ENCODE results near the gene PLCL1. TPM values are rescaled to one million over a fixed set of nuclear protein-coding genes. Genes with fewer than 3 reads are reported as not detected.

Gene PLCL1
- total and polyA plus RNA-seq, 2 donors from 2014 or later = 13.6 to 14.7 TPM

DNA sequence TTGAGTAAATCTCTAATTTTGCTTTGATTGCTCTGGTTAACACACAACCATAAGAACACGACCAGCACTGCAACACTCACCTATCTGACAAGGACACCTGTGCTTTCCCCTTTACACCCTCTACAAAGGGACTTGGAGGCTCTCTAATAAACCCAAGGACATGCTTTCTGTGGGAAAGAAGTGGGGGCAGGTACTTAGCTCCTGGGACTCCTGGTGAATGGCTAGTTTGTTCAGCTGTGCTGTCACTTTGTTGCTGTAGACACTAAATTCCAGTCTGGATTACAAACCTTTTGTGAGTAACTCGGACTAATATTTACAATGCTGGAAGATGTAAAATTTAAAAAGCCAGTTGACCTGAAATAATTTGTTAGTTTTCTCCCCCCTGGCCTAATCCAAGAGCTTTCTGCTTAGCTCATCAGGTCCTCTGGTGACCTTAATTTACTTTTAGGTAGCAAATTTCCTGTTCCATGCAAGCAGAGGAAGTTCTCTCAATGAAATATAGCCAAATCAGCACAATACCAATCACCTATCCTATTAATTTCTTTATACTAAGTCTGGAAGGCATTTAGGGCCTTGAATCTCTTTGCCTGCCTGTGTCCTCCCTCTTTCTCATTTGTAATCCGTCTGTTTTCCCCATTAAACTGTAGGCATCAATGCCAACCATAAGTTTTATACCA is 67.5 kb downstream of the PLCL1 start:
- Histone ChIP-seq H3K27me3 (ENCODE audit: control insufficient read depth, insufficient read depth, low read length) (no peaks in the 10 kb centered on the region), H3K9ac (ENCODE audit: low read length in 3 of 3) (no peak overlapping the region), H3K27ac (ENCODE audit: low read depth in 2 of 2, low read length in 2 of 2) (no peak overlapping the region), H3K4me1 (ENCODE audit: control insufficient read depth in 2 of 3, insufficient read depth in 2 of 3, low read depth in 1 of 3, low read length in 3 of 3) (no peaks in the 10 kb centered on the region), H3K36me3 (ENCODE audit: control insufficient read depth in 2 of 3, insufficient read depth in 3 of 3, low read length in 3 of 3) (no peaks in the 10 kb centered on the region), H3K4me3 (ENCODE audit: low read length in 3 of 3) (no peak overlapping the region), H3K9me3 (ENCODE audit: control insufficient read depth in 2 of 3, insufficient read depth in 1 of 3, low read length in 3 of 3) (no peaks in the 10 kb centered on the region)
- intact Hi-C loops (cut with DNase I) = no loop called here
- TF ChIP-seq, protein P1, sequence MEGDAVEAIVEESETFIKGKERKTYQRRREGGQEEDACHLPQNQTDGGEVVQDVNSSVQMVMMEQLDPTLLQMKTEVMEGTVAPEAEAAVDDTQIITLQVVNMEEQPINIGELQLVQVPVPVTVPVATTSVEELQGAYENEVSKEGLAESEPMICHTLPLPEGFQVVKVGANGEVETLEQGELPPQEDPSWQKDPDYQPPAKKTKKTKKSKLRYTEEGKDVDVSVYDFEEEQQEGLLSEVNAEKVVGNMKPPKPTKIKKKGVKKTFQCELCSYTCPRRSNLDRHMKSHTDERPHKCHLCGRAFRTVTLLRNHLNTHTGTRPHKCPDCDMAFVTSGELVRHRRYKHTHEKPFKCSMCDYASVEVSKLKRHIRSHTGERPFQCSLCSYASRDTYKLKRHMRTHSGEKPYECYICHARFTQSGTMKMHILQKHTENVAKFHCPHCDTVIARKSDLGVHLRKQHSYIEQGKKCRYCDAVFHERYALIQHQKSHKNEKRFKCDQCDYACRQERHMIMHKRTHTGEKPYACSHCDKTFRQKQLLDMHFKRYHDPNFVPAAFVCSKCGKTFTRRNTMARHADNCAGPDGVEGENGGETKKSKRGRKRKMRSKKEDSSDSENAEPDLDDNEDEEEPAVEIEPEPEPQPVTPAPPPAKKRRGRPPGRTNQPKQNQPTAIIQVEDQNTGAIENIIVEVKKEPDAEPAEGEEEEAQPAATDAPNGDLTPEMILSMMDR (IDR thresholded peaks at IDR 0.05; ENCODE audit: borderline replicate concordance, extremely low read depth, insufficient read depth) = no peak
- no peak for DNase-seq
- no peak for FAIRE-seq

DNA sequence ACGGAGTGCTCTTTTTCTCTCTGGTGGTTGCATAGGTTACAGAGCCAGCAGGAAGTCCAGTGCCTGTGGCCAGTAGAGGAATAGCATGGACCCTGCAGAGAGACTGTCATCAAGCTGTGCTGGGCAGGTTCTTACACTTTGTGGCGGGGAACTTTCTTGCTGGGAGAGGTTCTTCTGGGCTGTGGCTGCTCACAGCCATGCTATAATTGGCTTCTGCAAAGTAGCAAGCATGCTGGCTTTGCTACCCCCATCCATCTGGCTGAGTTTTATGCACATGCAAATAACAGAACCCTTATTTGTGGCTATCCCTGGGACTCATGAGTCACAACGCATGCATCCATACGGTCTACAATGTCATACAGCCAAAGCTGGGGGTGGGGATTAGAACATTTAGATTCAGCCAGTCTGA is 68.9 kb downstream of the PLCL1 start:
- Histone ChIP-seq H3K4me1 (ENCODE audit: control insufficient read depth in 2 of 3, insufficient read depth in 2 of 3, low read depth in 1 of 3, low read length in 3 of 3) (peaks cover 0 to 2% (median 0%) of the 10 kb centered on the region in 3 donors), H3K36me3 (ENCODE audit: control insufficient read depth in 2 of 3, insufficient read depth in 3 of 3, low read length in 3 of 3) (no peaks in the 10 kb centered on the region), H3K9ac (ENCODE audit: low read length in 3 of 3) (no peak overlapping the region), H3K27me3 (ENCODE audit: control insufficient read depth, insufficient read depth, low read length) (no peaks in the 10 kb centered on the region), H3K27ac (ENCODE audit: low read depth in 2 of 2, low read length in 2 of 2) (no peak overlapping the region), H3K9me3 (ENCODE audit: control insufficient read depth in 2 of 3, insufficient read depth in 1 of 3, low read length in 3 of 3) (no peaks in the 10 kb centered on the region), H3K4me3 (ENCODE audit: low read length in 3 of 3) (no peak overlapping the region)
- FAIRE-seq (no peak), DNase-seq (no peak)
- intact Hi-C loops (cut with DNase I) = no loop called here
- TF ChIP-seq, protein P1 (IDR thresholded peaks at IDR 0.05; ENCODE audit: borderline replicate concordance, extremely low read depth, insufficient read depth) = no peak

DNA sequence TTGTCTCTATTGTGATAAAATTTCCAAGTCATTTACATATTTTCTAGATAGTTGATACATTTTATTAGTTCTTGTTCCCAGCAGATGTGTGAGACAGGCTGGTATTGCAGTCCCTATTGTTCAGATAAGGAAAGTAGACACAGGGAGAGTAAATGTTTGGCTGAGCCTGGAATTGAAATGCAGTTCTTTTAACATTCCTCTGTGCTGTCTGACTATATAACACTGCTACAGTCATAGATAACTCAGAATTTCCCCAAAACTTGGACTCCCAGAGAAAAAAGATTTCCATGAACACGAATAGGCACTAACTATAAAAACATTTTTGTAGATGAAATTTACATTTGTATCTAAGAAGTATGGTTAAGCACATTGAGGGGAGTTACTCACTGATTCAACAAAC is 71.4 kb downstream of the PLCL1 start:
- Histone ChIP-seq H3K4me3 (ENCODE audit: low read length in 3 of 3) (no peak overlapping the region), H3K4me1 (ENCODE audit: control insufficient read depth in 2 of 3, insufficient read depth in 2 of 3, low read depth in 1 of 3, low read length in 3 of 3) (peaks cover 0 to 8% (median 4%) of the 10 kb centered on the region in 3 donors), H3K9ac (ENCODE audit: low read length in 3 of 3) (no peak overlapping the region), H3K36me3 (ENCODE audit: control insufficient read depth in 2 of 3, insufficient read depth in 3 of 3, low read length in 3 of 3) (no peaks in the 10 kb centered on the region), H3K27me3 (ENCODE audit: control insufficient read depth, insufficient read depth, low read length) (no peaks in the 10 kb centered on the region), H3K9me3 (ENCODE audit: control insufficient read depth in 2 of 3, insufficient read depth in 1 of 3, low read length in 3 of 3) (no peaks in the 10 kb centered on the region), H3K27ac (ENCODE audit: low read depth in 2 of 2, low read length in 2 of 2) (no peak overlapping the region)
- FAIRE-seq (no peak), DNase-seq (no peak)
- TF ChIP-seq, protein P1 (IDR thresholded peaks at IDR 0.05; ENCODE audit: borderline replicate concordance, extremely low read depth, insufficient read depth) = no peak
- intact Hi-C loops (cut with DNase I) = no loop called here

DNA sequence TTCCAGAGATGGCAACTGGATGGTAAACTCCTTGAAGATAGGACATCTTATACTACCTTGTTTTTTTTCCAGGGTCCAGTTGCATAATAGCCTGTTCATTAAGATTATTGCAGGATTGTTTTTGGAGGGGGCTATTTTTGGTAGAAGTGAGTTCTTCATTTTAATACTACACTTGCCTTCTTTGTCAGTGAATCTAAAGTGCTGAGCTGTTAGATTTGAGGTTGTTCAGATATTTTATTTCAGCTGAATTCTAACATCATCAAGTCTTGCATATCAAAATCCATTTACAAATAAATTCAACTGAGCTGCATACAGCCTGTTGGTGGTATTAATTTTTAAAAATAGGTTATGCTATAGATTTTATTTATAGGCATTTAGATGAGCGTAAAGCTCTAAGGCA is 72.1 kb downstream of the PLCL1 start:
- H3K36me3 ChIP-seq (ENCODE audit: control insufficient read depth in 2 of 3, insufficient read depth in 3 of 3, low read length in 3 of 3) = no peaks in the 10 kb centered on the region
- no peak overlapping the region for H3K4me3 ChIP-seq (ENCODE audit: low read length in 3 of 3)
- no peak overlapping the region for H3K9ac ChIP-seq (ENCODE audit: low read length in 3 of 3)
- no peak for FAIRE-seq
- H3K9me3 ChIP-seq (ENCODE audit: control insufficient read depth in 2 of 3, insufficient read depth in 1 of 3, low read length in 3 of 3) = no peaks in the 10 kb centered on the region
- TF ChIP-seq, protein P1 (IDR thresholded peaks at IDR 0.05; ENCODE audit: borderline replicate concordance, extremely low read depth, insufficient read depth) = no peak
- peaks cover 0 to 8% (median 4%) of the 10 kb centered on the region in 3 donors for H3K4me1 ChIP-seq (ENCODE audit: control insufficient read depth in 2 of 3, insufficient read depth in 2 of 3, low read depth in 1 of 3, low read length in 3 of 3)
- H3K27me3 ChIP-seq (ENCODE audit: control insufficient read depth, insufficient read depth, low read length) = no peaks in the 10 kb centered on the region
- H3K27ac ChIP-seq (ENCODE audit: low read depth in 2 of 2, low read length in 2 of 2) = no peak overlapping the region
- DNase-seq = no peak
- intact Hi-C loops (cut with DNase I) = no loop called here

All from kidney (tissue), 14 donors.